Upper lobe of left lung (tissue), 6 donors: Measurements from ENCODE around the gene ASIC4. TPM values are rescaled to one million over a fixed set of nuclear protein-coding genes. Genes with fewer than 3 reads are reported as not detected.

ENCODE experiments used
- ATAC-seq, 2 donors: fragments of 200-7000 bp; cut with Tn5 transposase; one replicate each; pipeline ENCODE4 v1.9.1; 2022; ENCODE audit warnings: mild to moderate bottlenecking in 2 of 2, moderate library complexity in 2 of 2; ENCODE audit not compliant: low FRiP score in 2 of 2
- DNase-seq, 2 donors: peaks; one replicate each; pipeline ENCODE4 v3.0.0-alpha.2; 2019 to 2020
- H3K27ac ChIP-seq, 4 donors: fragments of 200-600 bp; sonication (generic); one replicate each; pipeline ENCODE4 v1.5.1; 2016 to 2019
- H3K27me3 ChIP-seq, 4 donors: fragments of 200-600 bp; sonication (generic); one replicate each; pipeline ENCODE4 v1.5.1; 2017 to 2019
- H3K36me3 ChIP-seq, 4 donors: fragments of 200-600 bp; sonication (generic); one replicate each; pipeline ENCODE4 v1.5.1; 2016 to 2019
- H3K4me1 ChIP-seq, 4 donors: fragments of 200-600 bp; sonication (generic); one replicate each; pipeline ENCODE4 v1.5.1; 2018 to 2019
- H3K4me3 ChIP-seq, 4 donors: fragments of 200-600 bp; sonication (generic); one replicate each; pipeline ENCODE4 v1.5.1; 2017 to 2019; ENCODE audit warnings: mild to moderate bottlenecking in 2 of 4, moderate library complexity in 1 of 4
- H3K9me3 ChIP-seq, 4 donors: fragments of 200-600 bp; sonication (generic); one replicate each; pipeline ENCODE4 v1.5.1; 2018 to 2019
- EP300 ChIP-seq, 4 donors: sonication (generic); formaldehyde crosslinking; IDR thresholded peaks; one replicate each; pipeline ENCODE4 v1.5.1; 2017; ENCODE audit warnings: antibody characterized with exemption in 4 of 4, control low read depth in 2 of 4
- POLR2A ChIP-seq, 4 donors: fragments of 450-650 bp; IDR thresholded peaks; one replicate each; pipeline ENCODE4 v1.5.1; 2016 to 2017; ENCODE audit warnings: antibody characterized with exemption in 4 of 4, mild to moderate bottlenecking in 2 of 4
- POLR2AphosphoS5 ChIP-seq, 2 donors: sonication (generic); formaldehyde crosslinking; IDR thresholded peaks; one replicate each; pipeline ENCODE4 v1.5.1; 2017; ENCODE audit warnings: antibody characterized with exemption in 2 of 2
- WGBS, 2 donors: methylation state at CpG; one replicate each; pipeline ENCODE4 v1.1.5; 2017 to 2018; 5-methylcytosine and 5-hydroxymethylcytosine counted together
- total RNA-seq, 6 donors: library from RNA; depleted of rRNA in 4 of 6; stranded (reverse); fragments of >200 nt in 4 of 6; gene quantifications; one replicate each; pipeline versions ENCODE4 v1.1.0 to v1.2.1, GENCODE V29; 2016 to 2021
- TF ChIP-seq, protein P1 (sequence below), 6 experiments: fragments of 450-650 bp in 4 of 6; fragments of 200-600 bp in 2 of 6; sonication (generic) in 2 of 6; IDR thresholded peaks; one replicate each; pipeline ENCODE4 v1.5.1; 2016 to 2019; ENCODE audit warnings: antibody characterized with exemption in 6 of 6
- donor health status: DM: no; HTN: no; CAD: no; lungs with moderate emphysema.
- donor health status: DM: no; HTN: yes; CAD: no; lungs with severe emphysema.

Gene ASIC4
- total RNA-seq, 6 donors from 2014 or later: 0.20 to 0.34 (median 0.29) TPM; not detected in 3

DNA sequence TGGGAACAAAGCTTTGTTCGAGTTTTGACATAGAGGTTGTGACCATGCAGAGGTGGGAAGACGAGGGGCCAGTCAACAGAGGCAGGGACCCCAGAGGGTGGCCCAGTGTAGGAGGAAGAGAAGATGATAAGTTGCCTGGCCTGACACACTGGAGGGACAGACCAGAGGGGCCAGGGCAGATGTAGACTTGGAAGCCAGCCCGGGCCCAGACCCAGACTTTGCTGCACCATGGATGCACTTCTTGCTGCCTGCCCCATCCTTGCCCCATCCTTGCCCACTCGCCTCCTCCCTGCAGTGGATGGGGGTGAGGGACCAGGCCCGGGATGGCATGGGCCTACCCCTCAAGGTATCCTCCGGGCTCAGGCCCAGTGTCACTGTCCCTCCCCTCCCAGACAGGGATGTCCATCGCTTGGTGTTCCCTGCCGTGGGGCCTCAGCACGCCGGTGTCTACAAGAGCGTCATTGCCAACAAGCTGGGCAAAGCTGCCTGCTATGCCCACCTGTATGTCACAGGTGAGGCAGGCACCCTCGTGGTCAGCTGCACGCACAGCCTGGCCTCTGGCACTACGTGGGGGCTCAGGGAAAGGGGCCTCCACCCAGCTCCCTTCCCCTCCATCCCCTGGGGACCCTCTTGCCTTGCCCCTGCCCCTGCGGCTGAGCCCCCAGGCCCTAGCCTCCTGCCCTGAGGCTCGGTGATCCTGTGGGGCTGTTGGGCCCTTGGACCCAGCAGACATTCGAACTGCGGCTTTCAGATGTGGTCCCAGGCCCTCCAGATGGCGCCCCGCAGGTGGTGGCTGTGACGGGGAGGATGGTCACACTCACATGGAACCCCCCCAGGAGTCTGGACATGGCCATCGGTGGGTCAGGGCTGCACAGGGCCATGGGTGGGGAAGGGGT lies 42.6 kb upstream of the ASIC4 start:
- ATAC-seq (no peak), DNase-seq (peak in 1 of 2 donors; percentile 56)
- Histone ChIP-seq H3K36me3 (no peaks in the 10 kb centered on the region), H3K4me3 (no peak overlapping the region), H3K4me1 (peaks cover 0 to 5% (median 2%) of the 10 kb centered on the region in 4 donors), H3K27ac (no peak overlapping the region), H3K9me3 (no peaks in the 10 kb centered on the region), H3K27me3 (peaks cover 0 to 2% (median 0%) of the 10 kb centered on the region in 4 donors)
- TF ChIP-seq EP300 (IDR thresholded peaks at IDR 0.05): no peak
- TF ChIP-seq POLR2A (IDR thresholded peaks at IDR 0.05): no peak
- WGBS, 2 donors: 76 to 80% methylated on average over 11 to 20 of the region's 22 CpGs

DNA sequence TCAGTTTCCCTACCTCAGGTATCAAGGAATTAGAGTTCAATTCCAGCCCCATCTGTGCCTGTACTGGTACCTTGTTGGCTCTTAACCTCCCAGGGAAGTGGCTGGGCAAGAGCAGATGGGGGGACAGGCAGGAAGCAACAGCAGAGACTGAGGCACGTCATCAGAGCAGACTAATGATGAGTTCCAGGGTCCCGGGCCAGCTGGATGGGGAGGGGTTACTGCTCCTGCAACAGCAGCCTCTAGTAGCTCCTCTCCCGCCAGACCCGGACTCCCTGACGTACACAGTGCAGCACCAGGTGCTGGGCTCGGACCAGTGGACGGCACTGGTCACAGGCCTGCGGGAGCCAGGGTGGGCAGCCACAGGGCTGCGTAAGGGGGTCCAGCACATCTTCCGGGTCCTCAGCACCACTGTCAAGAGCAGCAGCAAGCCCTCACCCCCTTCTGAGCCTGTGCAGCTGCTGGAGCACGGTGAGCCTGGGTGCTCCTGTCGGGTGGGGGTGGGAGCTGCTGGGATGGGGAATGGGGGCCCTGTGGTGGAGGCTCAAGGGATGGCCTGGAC lies 41.6 kb upstream of the ASIC4 start:
- TF ChIP-seq POLR2AphosphoS5 (IDR thresholded peaks at IDR 0.05): no peak
- TF ChIP-seq POLR2A (IDR thresholded peaks at IDR 0.05): no peak
- no peak for TF ChIP-seq EP300 (IDR thresholded peaks at IDR 0.05)
- TF ChIP-seq, protein P1, sequence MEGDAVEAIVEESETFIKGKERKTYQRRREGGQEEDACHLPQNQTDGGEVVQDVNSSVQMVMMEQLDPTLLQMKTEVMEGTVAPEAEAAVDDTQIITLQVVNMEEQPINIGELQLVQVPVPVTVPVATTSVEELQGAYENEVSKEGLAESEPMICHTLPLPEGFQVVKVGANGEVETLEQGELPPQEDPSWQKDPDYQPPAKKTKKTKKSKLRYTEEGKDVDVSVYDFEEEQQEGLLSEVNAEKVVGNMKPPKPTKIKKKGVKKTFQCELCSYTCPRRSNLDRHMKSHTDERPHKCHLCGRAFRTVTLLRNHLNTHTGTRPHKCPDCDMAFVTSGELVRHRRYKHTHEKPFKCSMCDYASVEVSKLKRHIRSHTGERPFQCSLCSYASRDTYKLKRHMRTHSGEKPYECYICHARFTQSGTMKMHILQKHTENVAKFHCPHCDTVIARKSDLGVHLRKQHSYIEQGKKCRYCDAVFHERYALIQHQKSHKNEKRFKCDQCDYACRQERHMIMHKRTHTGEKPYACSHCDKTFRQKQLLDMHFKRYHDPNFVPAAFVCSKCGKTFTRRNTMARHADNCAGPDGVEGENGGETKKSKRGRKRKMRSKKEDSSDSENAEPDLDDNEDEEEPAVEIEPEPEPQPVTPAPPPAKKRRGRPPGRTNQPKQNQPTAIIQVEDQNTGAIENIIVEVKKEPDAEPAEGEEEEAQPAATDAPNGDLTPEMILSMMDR (IDR thresholded peaks at IDR 0.05): no peak
- 63 to 91% methylated on average over 1 to 10 of the region's 12 CpGs for WGBS, 2 donors
- Histone ChIP-seq H3K9me3 (no peaks in the 10 kb centered on the region), H3K4me3 (no peak overlapping the region), H3K4me1 (peaks cover 0 to 5% (median 2%) of the 10 kb centered on the region in 4 donors), H3K27me3 (peaks cover 0 to 4% (median 0%) of the 10 kb centered on the region in 4 donors), H3K36me3 (no peaks in the 10 kb centered on the region), H3K27ac (no peak overlapping the region)
- peak in 1 of 2 donors; percentile 66 for DNase-seq
- ATAC-seq: peak in 1 of 2 donors; percentile 39

DNA sequence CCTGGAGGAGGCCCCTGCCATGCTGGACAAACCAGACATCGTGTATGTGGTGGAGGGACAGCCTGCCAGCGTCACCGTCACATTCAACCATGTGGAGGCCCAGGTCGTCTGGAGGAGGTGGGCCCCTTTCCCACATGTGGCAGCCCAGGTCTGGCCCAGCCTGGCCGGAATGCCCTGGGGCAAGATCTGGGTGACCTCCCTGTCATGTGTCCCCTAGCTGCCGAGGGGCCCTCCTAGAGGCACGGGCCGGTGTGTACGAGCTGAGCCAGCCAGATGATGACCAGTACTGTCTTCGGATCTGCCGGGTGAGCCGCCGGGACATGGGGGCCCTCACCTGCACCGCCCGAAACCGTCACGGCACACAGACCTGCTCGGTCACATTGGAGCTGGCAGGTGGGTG lies 40.8 kb upstream of the ASIC4 start:
- ATAC-seq (no peak), DNase-seq (peak in 1 of 2 donors; percentile 73)
- Histone ChIP-seq H3K9me3 (no peaks in the 10 kb centered on the region), H3K27me3 (peaks cover 0 to 4% (median 0%) of the 10 kb centered on the region in 4 donors), H3K36me3 (no peaks in the 10 kb centered on the region), H3K4me1 (peaks cover 0 to 5% (median 2%) of the 10 kb centered on the region in 4 donors), H3K4me3 (no peak overlapping the region), H3K27ac (no peak overlapping the region)
- TF ChIP-seq EP300 (IDR thresholded peaks at IDR 0.05) (no peak), POLR2AphosphoS5 (IDR thresholded peaks at IDR 0.05) (no peak), POLR2A (IDR thresholded peaks at IDR 0.05) (no peak)
- TF ChIP-seq, protein P1 (IDR thresholded peaks at IDR 0.05): no peak
- 93% methylated on average over 18 of the region's 18 CpGs; no CpG with 5 or more reads in 1 of the 2 donors for WGBS, 2 donors

DNA sequence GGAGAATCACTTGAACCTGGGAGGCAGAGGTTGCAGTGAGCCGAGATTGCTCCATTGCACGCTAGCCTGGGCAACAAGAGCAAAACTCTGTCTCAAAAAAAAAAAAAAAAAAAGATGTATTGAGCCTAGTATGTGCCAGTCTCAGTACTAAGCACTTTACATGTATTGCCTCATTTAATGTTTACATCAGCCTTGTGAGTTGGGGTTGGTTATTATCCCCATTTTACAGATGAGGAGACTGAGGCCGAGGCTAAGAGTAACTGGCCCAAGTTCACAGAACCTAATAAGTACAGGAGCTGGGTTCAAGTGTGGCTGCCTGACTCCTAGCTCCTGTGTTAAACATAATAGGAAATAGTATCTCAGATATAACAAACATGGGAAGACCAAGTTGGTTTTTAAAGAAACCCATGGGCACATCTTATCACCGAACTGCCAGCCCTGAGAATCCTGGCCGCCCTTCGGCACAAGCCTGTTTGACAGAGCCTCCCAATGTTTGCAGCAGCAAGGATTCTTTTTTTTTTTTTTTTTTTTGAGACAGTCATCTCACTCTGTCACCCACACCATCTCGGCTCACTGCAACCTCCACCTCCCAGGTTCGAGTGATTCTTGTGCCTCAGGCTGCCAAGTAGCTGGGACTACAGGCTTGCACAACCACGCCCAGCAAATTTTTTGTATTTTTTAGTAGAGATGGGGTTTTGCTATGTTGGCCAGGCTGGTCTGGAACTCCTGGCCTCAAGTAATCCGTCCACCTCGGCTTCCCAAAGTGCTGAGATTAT lies 39.8 kb upstream of the ASIC4 start:
- no peaks in the 10 kb centered on the region for H3K36me3 ChIP-seq
- WGBS, 2 donors: 68 to 72% methylated on average over 11 of the region's 11 CpGs
- no peak overlapping the region for H3K4me3 ChIP-seq
- H3K9me3 ChIP-seq: no peaks in the 10 kb centered on the region
- TF ChIP-seq POLR2A (IDR thresholded peaks at IDR 0.05) (no peak), POLR2AphosphoS5 (IDR thresholded peaks at IDR 0.05) (no peak), EP300 (IDR thresholded peaks at IDR 0.05) (no peak)
- TF ChIP-seq, protein P1 (IDR thresholded peaks at IDR 0.05): no peak
- peaks cover 0 to 4% (median 0%) of the 10 kb centered on the region in 4 donors for H3K27me3 ChIP-seq
- DNase-seq: no peak
- H3K27ac ChIP-seq: no peak overlapping the region
- H3K4me1 ChIP-seq: peaks cover 0 to 5% (median 2%) of the 10 kb centered on the region in 4 donors
- ATAC-seq: no peak

DNA sequence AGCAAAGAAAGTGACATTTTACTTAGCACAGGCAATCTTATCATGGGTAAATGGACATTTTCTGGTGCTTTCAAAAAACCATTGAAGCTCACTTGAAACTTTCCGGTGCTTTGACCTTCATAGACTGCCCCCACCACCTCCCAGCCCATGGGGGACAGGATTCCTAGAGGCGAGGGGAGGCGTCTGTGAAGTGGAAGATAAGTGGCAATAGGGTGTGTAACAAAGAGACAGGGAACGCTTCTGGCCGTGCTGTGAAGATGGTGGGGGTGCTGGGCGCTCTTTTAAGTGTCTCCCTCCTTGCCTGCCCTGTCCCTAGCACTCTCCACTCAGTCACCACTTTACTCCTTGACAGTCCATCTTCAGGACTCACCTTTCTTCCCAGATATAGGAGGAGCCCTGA lies 39.0 kb upstream of the ASIC4 start:
- H3K4me3 ChIP-seq: no peak overlapping the region
- no peaks in the 10 kb centered on the region for H3K9me3 ChIP-seq
- H3K27me3 ChIP-seq: peaks cover 0 to 4% (median 0%) of the 10 kb centered on the region in 4 donors
- peaks cover 0 to 5% (median 2%) of the 10 kb centered on the region in 4 donors for H3K4me1 ChIP-seq
- H3K27ac ChIP-seq: no peak overlapping the region
- 43 to 56% methylated on average over 6 of the region's 6 CpGs for WGBS, 2 donors
- TF ChIP-seq POLR2AphosphoS5 (IDR thresholded peaks at IDR 0.05): no peak
- no peak for TF ChIP-seq EP300 (IDR thresholded peaks at IDR 0.05)
- ATAC-seq (no peak), DNase-seq (no peak)
- no peaks in the 10 kb centered on the region for H3K36me3 ChIP-seq
